GM23248 (cell line): ENCODE results near the gene PI3. TPM values are rescaled to one million over a fixed set of nuclear protein-coding genes. Genes with fewer than 3 reads are reported as not detected.
"Not testable (repeated sequence)": the region's sequence is repeated elsewhere in the genome, so short reads cannot be mapped to it uniquely, and the experiment has no call there.

Source experiments
- DNase-seq: peaks from one replicate; pipeline ENCODE4 v3.0.0-alpha.2; 2015
- H2AFZ ChIP-seq: fragments of 200-600 bp; sonication (generic); 2 replicates; pipeline ENCODE4 v1.6.1; 2016; ENCODE audit warnings: antibody characterized with exemption
- H3F3A ChIP-seq: fragments of 200-600 bp; sonication (generic); 2 replicates; pipeline ENCODE4 v1.6.1; 2016; ENCODE audit warnings: mild to moderate bottlenecking, antibody characterized with exemption, mixed run types; ENCODE audit not compliant: insufficient read depth
- H3K27ac ChIP-seq: fragments of 200-600 bp; sonication (generic); 2 replicates; pipeline ENCODE4 v1.5.1; 2016; ENCODE audit warnings: mild to moderate bottlenecking
- H3K27me3 ChIP-seq: fragments of 200-600 bp; sonication (generic); replicated peaks from 2 replicates; pipeline ENCODE4 v1.6.1; 2016; ENCODE audit warnings: mild to moderate bottlenecking; ENCODE audit not compliant: insufficient read depth
- H3K36me3 ChIP-seq: fragments of 200-600 bp; sonication (generic); 2 replicates; pipeline ENCODE4 v1.6.1; 2016; ENCODE audit warnings: low read depth, mild to moderate bottlenecking
- H3K4me1 ChIP-seq: fragments of 200-600 bp; sonication (generic); 2 replicates; pipeline ENCODE4 v1.6.1; 2016; ENCODE audit warnings: mild to moderate bottlenecking; ENCODE audit not compliant: insufficient read depth
- H3K4me2 ChIP-seq: fragments of 200-600 bp; sonication (generic); one replicate; pipeline ENCODE4 v1.6.1; 2016; ENCODE audit warnings: mild to moderate bottlenecking; ENCODE audit not compliant: unreplicated experiment
- H3K4me3 ChIP-seq: fragments of 200-600 bp; sonication (generic); 2 replicates; pipeline ENCODE4 v1.5.1; 2016; ENCODE audit warnings: mild to moderate bottlenecking
- H3K79me2 ChIP-seq: fragments of 200-600 bp; sonication (generic); 2 replicates; pipeline ENCODE4 v1.6.1; 2016; ENCODE audit warnings: mild to moderate bottlenecking; ENCODE audit not compliant: insufficient read depth
- H3K9ac ChIP-seq: fragments of 200-600 bp; sonication (generic); 2 replicates; pipeline ENCODE4 v1.6.1; 2016; ENCODE audit warnings: mild to moderate bottlenecking
- H3K9me2 ChIP-seq: fragments of 200-600 bp; sonication (generic); 2 replicates; pipeline ENCODE4 v1.6.1; 2016; ENCODE audit warnings: mixed run types, mild to moderate bottlenecking, moderate library complexity; ENCODE audit not compliant: insufficient read depth
- H3K9me3 ChIP-seq: fragments of 200-600 bp; sonication (generic); one replicate; pipeline ENCODE4 v1.6.1; 2017; ENCODE audit warnings: low read depth
- H4K20me1 ChIP-seq: fragments of 200-600 bp; sonication (generic); 2 replicates; pipeline ENCODE4 v1.6.0; 2016; ENCODE audit not compliant: insufficient read depth
- EZH2 ChIP-seq: fragments of 200-600 bp; sonication (generic); IDR thresholded peaks from 2 replicates; pipeline ENCODE4 v1.6.1; 2018; ENCODE audit warnings: antibody characterized with exemption, mild to moderate bottlenecking; ENCODE audit not compliant: insufficient read depth, poor library complexity, severe bottlenecking
- EZH2phosphoT487 ChIP-seq: fragments of 200-600 bp; sonication (generic); IDR thresholded peaks from 2 replicates; pipeline ENCODE4 v1.6.1; 2018; ENCODE audit warnings: antibody characterized with exemption, moderate library complexity, mild to moderate bottlenecking, low read depth; ENCODE audit not compliant: insufficient read depth
- WGBS, 2 experiments: methylation state at CpG; one replicate each; pipeline ENCODE4 v1.1.6; 2015 to 2017; ENCODE audit warnings: low lambda C conversion rate in 2 of 2, low coverage in 1 of 2; ENCODE audit errors: missing lambda C conversion rate in 2 of 2; 5-methylcytosine and 5-hydroxymethylcytosine counted together
- in situ Hi-C: fragments of 300-500 bp; cut with MboI; formaldehyde crosslinking; loops from 2 replicates; pipeline ENCODE4 v1.15.0; 2020
- polyA plus RNA-seq: library from polyadenylated mRNA; unstranded; fragments of >200 nt; fragmentation: Nextera tagmentation; extraction: Ambion mirVana; gene quantifications from 2 replicates; pipeline ENCODE4 v1.2.1, GENCODE V29; 2016
- total RNA-seq: library from RNA; depleted of rRNA; stranded (reverse); fragments of >200 nt; shearing (Covaris generic); gene quantifications from 2 replicates; pipeline ENCODE4 v1.2.3, GENCODE V29; 2014

The PI3 gene
- total and polyA plus RNA-seq, 2 experiments from 2014 or later, result 1.5 TPM; not detected in 1

GRCh38 chr20:45154183-45154582 lies 20.5 kb upstream of the PI3 start:
- DNase-seq, result peak; percentile 6
- H4K20me1 ChIP-seq, result no peaks in the 10 kb centered on the region
- no peak overlapping the region for H3K4me2 ChIP-seq
- H3K4me1 ChIP-seq, result no peaks in the 10 kb centered on the region
- H2AFZ ChIP-seq, result no peak overlapping the region
- WGBS, 2 experiments, result 56 to 61% methylated on average over 3 of the region's 3 CpGs
- no peaks in the 10 kb centered on the region for H3K9me2 ChIP-seq
- no peaks in the 10 kb centered on the region for H3K79me2 ChIP-seq
- H3F3A ChIP-seq, result no peaks in the 10 kb centered on the region
- no peaks in the 10 kb centered on the region for H3K36me3 ChIP-seq
- H3K27me3 ChIP-seq, result peaks cover 16% of the 10 kb centered on the region
- in situ Hi-C loops, result no loop called here
- H3K9me3 ChIP-seq, result no peaks in the 10 kb centered on the region
- no peak overlapping the region for H3K4me3 ChIP-seq
- H3K9ac ChIP-seq, result no peak overlapping the region
- TF ChIP-seq EZH2phosphoT487 (no peak), EZH2 (no peak)
- H3K27ac ChIP-seq, result no peak overlapping the region

GRCh38 chr20:45154794-45155193 lies 19.9 kb upstream of the PI3 start:
- H3K27ac ChIP-seq, H3K4me1 ChIP-seq, H3K4me3 ChIP-seq, H4K20me1 ChIP-seq, H3F3A ChIP-seq, H3K9me2 ChIP-seq, in situ Hi-C loops, H3K9ac ChIP-seq, H3K79me2 ChIP-seq, H3K27me3 ChIP-seq, DNase-seq, H2AFZ ChIP-seq, H3K36me3 ChIP-seq, H3K9me3 ChIP-seq, H3K4me2 ChIP-seq: not testable (repeated sequence)
- 64 to 92% methylated on average over 1 of the region's 1 CpG for WGBS, 2 experiments

DNA sequence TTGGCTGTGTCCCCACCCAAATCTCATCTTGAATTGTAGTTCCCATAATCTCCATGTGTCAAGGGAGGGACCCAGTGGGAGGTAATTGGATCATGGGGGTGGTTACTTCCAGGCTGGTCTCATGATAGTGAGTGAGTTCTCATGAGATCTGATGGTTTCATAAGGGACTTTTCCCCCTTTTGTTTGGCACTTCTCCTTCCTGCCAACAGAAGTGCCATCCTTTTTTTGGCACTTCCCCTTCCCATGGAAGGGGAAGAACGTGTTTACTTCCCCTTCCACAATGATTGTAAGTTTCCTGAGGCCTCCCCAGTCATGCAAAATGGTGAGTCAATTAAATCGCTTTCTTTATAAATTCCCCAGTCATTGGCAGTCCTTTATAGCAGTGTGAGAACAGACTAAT lies 18.0 kb upstream of the PI3 start:
- Histone ChIP-seq H3K27me3 (no peaks in the 10 kb centered on the region), H3K79me2 (no peaks in the 10 kb centered on the region), H3K36me3 (no peaks in the 10 kb centered on the region), H3K4me1 (no peaks in the 10 kb centered on the region), H3K4me3 (no peak overlapping the region), H4K20me1 (no peaks in the 10 kb centered on the region), H3K9me3 (no peaks in the 10 kb centered on the region), H2AFZ (no peak overlapping the region), H3K9me2 (no peaks in the 10 kb centered on the region), H3F3A (no peaks in the 10 kb centered on the region), H3K27ac (no peak overlapping the region), H3K4me2 (no peak overlapping the region), H3K9ac (no peak overlapping the region)
- DNase-seq, result no peak
- in situ Hi-C loops, result no loop called here
- WGBS, 2 experiments, result 30 to 37% methylated on average over 2 of the region's 2 CpGs
- TF ChIP-seq EZH2phosphoT487 (no peak), EZH2 (no peak)

- Histone ChIP-seq H3K36me3 (no peaks in the 10 kb centered on the region), H3K9me2 (no peaks in the 10 kb centered on the region), H3K4me3 (no peak overlapping the region), H3K4me2 (no peak overlapping the region), H4K20me1 (no peaks in the 10 kb centered on the region), H3K79me2 (no peaks in the 10 kb centered on the region), H3K9me3 (no peaks in the 10 kb centered on the region), H3K27ac (no peak overlapping the region), H3K27me3 (no peaks in the 10 kb centered on the region), H2AFZ (no peak overlapping the region), H3K9ac (no peak overlapping the region), H3F3A (no peaks in the 10 kb centered on the region), H3K4me1 (no peaks in the 10 kb centered on the region)
- TF ChIP-seq EZH2, result no peak
- DNase-seq, result peak; percentile 84
- in situ Hi-C loops, result no loop called here
- 0% methylated on average over 1 of the region's 1 CpG for WGBS, 2 experiments
Measured at GRCh38 chr20:45157962-45158361, 16.7 kb upstream of the PI3 start.

DNA sequence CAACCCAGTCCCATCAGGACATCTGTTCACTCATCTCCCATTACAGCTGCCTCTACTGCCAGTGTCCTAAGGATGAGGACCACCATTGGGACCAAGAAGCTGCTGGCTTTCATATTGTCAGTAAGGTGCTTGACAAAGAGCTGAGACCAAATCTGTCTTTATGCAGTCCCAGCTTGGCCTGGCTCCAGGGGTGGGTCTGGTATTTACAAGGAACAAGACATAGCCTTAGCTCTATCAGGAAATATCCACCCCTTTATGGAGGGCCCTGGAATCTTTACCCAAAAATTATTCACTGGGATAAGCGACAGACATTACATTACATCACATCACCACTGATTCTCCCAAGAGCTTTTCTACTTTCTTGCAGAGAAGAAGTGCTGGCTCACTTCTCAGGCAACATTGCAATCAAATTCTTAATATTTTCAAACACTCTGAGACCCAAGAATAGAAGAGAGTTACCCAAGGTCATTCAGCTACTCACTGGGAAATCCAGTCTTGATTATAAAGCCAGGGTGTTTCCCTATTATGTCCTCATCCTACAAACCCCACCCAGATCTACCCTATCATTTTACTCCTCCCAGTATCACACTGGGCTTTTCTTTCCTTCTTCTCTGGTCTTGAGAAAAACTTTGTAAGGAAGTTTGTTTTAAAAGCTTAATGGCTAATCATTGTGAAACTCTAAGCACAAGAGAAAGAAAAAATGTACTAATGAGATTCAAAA lies 11.5 kb upstream of the PI3 start:
- no peaks in the 10 kb centered on the region for H3K9me2 ChIP-seq
- no peak overlapping the region for H2AFZ ChIP-seq
- H3K9me3 ChIP-seq, result no peaks in the 10 kb centered on the region
- H3K27ac ChIP-seq, result no peak overlapping the region
- in situ Hi-C loops, result no loop called here
- H3K27me3 ChIP-seq, result no peaks in the 10 kb centered on the region
- TF ChIP-seq EZH2 (no peak), EZH2phosphoT487 (no peak)
- H3K4me2 ChIP-seq, result no peak overlapping the region
- H3K4me1 ChIP-seq, result no peaks in the 10 kb centered on the region
- no peaks in the 10 kb centered on the region for H3K36me3 ChIP-seq
- H3K4me3 ChIP-seq, result no peak overlapping the region
- no peaks in the 10 kb centered on the region for H4K20me1 ChIP-seq
- no peaks in the 10 kb centered on the region for H3F3A ChIP-seq
- DNase-seq, result no peak
- no peak overlapping the region for H3K9ac ChIP-seq
- no peaks in the 10 kb centered on the region for H3K79me2 ChIP-seq
- WGBS, 2 experiments, result 0 to 8% methylated on average over 1 of the region's 1 CpG
